Activated CD8-positive, alpha-beta memory T cell treated with anti-CD3 and anti-CD28 coated beads for 1 hour (primary cell): ENCODE data around the gene UST.
"Not testable (repeated sequence)": the region's sequence is repeated elsewhere in the genome, so short reads cannot be mapped to it uniquely, and the experiment has no call there.

ENCODE experiments used
- DNase-seq, 2 donors: peaks; one replicate each; pipeline ENCODE4 v3.0.0-alpha.2; 2020; ENCODE audit warnings: low read depth in 1 of 2; ENCODE audit errors: extremely low read depth in 1 of 2

The UST gene

DNA sequence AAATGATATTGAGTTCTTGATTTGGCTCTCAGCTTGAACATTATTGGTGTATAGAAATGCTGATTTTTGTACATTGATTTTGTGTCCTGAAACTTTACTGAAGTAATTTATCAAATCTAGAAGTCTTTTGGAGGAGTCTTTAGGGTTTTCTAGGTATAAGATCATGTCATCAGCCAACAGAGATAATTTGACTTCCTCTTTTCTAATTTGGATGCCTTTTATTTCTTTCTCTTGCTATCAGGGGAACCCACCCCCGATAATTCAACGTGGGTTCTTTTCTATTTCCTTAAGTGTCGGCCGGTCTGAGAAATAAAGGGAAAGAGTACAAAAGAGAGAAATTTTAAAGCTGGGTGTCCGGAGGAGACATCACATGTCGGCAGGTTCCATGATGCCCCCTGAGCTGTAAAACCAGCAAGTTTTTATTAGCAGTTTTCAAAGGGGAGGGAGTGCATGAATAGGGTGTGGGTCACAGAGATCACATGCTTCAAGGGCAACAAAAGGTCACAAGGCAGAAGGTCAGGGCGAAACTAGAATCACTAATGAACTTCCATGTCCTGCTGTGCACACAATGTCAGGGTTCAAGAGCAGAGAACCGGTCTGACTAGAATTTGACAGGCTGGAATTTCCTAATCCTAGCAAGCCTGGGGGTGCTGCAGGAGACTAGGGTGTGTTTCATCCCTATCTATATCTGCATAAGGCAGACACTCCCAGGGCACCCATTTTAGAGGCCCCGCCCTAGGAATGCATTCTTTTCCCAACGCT lies 17.6 kb downstream of the UST start:
- DNase-seq, result not testable (repeated sequence)

DNA sequence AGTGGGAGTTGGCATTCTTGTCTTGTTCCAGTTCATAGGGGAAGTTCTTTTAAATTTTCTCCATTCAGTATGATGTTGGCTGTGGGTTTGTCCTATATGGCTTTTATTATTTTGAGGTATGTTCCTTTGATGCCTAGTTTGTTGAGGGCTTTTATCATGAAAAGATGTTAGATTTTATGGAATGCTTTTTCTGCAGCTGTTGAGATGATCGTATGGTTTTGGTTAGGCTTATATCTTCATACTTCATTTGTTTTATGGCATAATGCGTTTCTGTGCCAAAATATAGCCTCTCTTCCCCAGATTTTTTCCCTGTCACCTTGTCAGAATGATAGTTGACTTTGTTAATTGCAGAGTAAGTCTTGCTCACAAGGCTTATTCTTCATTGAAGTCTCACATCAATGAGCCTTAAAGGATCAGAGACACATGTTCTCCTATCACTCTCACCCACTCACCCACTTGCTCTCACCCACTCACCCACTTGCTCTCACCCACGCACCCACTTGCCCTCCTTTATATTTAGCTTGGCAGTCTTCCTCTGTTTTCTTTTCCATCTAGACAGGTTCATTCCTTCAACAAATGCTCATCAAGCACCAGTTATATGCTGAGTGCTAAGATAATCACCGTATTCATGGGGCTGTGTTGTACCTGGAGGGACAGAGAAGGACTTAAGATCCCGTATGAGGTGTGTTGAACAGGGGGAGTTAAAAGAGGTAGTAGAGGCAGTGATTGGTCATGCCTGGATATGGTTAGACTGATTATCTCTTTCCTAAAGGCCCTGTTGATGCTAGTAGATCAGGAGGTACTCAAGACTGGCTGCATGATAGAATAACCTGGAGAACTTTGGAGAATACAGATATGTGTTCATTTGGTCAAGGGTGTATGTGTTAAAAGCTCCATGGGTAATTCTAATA lies 19.3 kb downstream of the UST start:
- no peak for DNase-seq

DNA sequence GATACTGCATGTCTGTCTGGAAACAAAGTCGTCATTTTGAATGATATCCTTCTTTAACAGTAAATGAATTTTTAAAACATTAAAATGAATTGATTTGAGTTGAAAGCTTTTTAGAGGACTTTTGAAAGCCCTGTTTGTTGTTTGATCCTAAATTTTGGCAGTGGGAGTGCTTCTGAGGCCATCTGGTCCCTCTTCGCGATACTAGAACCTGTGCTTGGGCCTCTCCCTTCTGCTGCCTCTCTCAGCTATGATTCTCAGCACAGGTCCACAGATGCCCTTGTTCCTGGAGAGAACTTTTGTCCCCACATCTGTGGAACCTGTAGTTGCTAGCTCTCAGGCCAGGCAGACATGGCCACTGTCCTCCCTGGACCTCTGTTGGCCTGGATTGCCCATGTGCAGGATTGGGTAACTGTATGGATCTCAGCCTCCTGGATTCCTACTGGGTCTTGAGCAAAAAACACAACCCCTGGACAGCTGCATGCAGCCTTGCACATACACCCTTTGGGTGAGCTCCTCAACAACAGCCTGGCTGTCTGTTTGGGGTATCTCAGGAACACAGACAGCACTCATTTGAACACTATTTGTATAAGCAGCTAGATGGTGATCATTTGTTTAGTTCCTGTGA lies 21.9 kb downstream of the UST start:
- no peak for DNase-seq

DNA sequence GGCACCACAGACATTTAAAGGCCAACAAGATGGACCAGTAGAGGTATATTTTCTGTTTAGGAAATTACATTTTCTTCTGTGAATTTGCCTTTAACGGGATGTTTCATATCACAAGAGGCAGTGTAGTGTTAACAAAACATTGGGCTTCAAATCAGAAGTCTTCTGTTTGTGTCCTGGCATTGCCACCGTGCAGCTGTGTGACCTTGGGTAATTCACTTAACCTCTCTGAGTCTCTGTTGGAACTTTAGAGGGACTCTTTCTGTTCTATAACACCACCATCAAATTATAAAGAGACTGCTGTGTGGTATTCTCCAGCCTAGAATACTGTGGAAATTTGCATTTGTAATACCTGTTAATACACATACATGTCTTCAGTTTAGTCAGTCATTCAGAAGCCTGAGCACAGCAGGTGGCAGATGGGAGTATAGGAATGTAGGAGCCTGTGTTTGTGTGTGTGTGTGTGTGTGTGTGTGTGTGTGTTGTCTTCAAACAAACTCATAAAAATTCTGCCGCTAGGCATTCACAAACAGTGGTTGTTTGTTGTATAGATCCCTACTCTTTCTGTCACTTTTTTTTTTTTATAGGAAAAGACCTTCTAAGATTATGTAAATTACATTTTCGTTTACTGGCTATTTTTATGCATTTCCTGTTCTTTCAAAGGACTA lies 22.6 kb downstream of the UST start:
- no peak for DNase-seq

GRCh38 chr6:148770408-148771211 lies 23.8 kb downstream of the UST start:
- DNase-seq, result no peak

DNA sequence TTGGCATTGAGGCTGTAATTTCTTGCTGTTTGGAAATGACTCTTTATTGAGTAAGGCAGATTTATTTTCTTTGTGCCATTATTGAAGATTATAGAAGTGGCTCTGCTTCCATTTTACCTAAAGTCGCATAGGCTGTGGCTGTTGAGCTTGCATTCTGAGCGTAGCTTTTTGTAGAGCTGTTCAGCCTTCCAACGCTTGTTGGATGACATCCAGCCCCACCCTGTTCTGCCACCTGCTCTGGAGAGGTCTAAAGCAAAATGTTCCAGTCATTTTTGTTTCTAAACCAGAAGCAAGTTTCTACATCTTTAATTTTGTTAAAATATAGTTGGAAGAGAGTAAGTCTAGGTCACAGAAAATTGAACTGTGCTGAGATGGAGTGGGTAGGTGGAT lies 24.4 kb downstream of the UST start:
- DNase-seq, result no peak

DNA sequence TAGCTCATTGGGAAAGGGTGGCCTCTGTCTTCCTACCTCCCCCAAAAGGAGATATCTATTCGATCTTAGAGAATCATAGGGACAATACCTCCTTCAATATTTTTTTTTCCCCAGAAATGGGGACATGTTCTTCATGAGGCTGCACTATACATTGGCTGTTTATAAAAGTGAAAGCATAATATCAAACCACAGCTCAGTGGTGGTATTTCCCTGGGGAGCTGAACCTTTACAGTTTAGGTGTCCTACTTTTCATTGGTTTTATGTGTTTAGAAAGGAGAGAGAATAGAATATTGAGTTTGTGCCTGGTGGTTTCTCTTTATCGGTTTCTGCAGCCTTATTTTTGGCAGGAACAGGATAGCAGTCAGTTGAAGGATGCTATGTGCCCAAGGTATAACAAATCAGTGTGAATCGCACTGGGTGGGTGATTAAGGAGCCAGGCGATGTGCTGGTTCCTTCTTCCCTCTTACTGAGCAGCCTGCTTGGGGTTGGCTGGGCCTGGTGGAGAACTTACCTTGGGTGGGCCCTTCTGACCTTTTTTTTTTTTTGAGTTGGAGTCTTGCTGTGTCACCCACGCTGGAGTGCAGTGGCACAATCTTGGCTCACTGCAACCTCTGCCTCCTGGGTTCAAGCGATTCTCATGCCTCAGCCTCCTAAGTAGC lies 25.2 kb downstream of the UST start:
- no peak for DNase-seq

DNA sequence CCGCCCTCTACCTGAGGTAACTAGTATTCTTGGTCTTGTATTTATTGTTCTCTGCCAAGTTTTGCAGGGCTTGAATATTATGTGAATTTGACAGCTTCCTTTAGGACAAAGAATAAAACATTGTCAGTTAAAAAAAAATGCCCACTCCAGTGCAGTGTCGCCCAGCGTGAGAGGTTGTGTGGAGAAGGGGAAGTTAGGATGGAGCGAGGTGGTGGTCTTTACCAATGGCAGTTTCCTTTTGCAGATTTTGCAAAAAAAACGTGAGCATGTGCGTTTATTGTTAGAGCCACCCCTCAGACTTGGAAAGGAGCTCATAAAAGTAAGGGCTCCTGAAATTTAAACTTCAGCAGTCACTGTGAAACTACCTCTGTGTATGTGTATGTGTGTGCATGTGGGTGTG lies 28.3 kb downstream of the UST start:
- DNase-seq, result no peak

DNA sequence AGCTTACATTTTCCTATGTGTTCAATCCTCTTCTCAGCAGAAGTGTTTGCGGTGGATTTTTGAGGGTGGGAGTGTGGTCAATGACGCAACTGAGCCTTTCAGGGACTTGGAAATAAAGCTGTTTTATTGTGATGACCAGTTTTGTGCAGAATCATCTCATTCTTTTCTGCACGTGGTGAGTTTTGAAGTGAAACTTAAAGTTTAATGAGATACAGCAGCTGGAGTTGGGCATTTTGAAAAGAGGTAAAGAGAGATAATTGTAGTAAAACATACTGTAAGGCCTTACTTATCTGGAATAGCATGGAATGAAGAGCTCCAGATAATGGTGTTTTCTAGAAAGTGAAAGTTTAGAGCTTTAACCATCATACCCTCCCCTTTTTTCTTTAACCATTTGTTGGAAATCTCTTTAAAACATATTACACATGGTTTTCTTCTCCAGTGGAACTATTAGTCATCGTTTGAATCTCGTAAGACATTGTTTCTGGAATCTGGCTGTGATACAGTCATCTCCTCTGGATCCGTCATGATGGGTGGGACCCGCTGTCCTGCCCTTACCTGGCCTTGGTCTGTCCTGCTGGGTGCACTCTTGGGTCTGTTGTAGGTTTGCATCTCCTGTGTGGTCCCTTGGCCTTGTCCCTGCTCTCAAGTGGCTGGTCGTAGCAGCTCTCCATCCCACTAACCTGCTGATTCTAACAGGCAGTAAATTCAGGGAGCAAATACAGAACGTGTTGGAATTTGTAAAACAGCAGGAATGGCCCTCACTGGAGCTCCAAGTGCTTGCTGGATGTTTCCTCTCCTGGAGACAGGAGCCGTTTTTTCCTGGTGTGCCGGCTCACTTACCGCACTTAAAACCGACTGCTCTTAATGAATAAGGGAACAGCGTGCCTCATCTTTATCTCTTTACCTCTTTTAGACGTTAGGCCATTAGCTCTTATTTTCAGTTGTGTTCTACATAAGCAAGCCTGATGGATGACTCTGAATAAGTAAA lies 29.8 kb downstream of the UST start:
- DNase-seq, result no peak

DNA sequence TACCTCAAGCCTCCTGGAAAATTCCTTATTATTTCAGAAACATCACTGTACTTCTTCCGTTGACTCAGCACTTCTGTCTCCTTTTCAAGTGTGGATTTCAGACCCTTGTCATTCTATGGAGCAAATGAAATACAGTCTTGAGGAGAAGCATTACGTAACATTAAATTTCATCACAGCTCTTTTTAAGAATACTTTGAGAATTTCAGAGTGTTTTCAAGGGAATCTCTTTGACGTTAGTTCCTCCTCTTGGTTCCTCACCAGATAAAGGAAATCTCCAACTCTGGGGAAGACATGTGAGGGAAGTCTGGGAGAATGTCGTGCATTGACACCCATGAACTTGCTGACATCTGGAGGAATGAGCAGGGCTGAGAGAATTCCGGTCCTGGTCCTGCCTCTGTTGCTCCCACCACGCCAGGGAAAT lies 32.3 kb downstream of the UST start:
- no peak for DNase-seq

- not testable (repeated sequence) for DNase-seq
These were observed 33.6 kb downstream of the UST start for GRCh38 chr6:148780423-148780822.

GRCh38 chr6:148780918-148781436 lies 34.1 kb downstream of the UST start:
- no peak for DNase-seq

GRCh38 chr6:148789948-148790347 lies 43.1 kb downstream of the UST start:
- no peak for DNase-seq

DNA sequence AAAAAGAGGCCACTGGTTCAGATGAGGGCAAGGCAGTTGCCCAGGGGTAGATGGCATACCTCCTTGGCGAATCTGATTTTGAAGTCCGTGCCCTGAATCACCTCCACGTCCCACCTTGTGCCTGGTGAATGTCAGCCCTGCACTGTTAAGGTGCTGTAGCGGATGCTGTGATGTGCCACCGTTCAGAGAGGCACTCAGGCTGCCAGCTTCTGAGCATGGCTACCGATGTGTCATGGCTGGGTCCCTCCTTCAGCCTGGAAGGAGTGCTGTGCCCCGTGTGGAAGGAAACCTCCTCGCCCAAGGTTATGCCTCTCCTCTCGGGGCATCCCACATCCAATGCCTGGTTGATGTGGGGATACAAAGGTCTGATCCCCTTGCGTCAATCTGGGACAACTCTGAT lies 43.6 kb downstream of the UST start:
- no peak for DNase-seq

GRCh38 chr6:148790817-148791216 lies 44.0 kb downstream of the UST start:
- no peak for DNase-seq

GRCh38 chr6:148791372-148791771 lies 44.5 kb downstream of the UST start:
- no peak for DNase-seq

GRCh38 chr6:148793721-148794120 lies 46.9 kb downstream of the UST start:
- no peak for DNase-seq

DNA sequence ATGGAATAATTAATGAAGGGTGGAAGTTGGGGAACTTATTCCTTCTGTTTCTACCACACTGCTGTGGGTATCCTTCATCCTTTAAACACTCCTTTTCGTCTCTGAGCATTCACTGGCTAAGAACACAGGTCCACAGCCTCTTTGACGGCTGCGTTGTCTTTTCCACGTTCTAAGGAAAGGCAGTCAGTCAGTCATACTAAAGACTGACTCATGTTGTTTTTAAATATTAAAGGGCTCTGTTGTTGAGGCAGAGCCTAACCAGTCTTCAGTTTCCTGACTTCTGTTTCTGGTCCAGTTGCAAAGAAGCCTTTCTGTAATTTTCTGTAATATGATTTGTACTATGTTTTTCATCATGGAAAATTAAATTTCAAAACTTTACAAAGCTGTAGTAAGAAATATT lies 48.0 kb downstream of the UST start:
- no peak for DNase-seq
